Lung (tissue), 12 donors: ENCODE data around the gene ENTHD1. TPM values are rescaled to one million over a fixed set of nuclear protein-coding genes. Genes with fewer than 3 reads are reported as not detected.

ENCODE experiments used
- ATAC-seq: fragments of 200-7000 bp; cut with Tn5 transposase; one replicate; pipeline ENCODE4 v1.9.1; 2020; ENCODE audit warnings: moderate number of reproducible peaks; ENCODE audit not compliant: insufficient read depth, low FRiP score
- DNase-seq, 3 donors: peaks; one replicate each; pipeline ENCODE4 v3.0.0-alpha.2; 2013 to 2017
- H3K27ac ChIP-seq, 2 donors: one replicate each; pipeline ENCODE4 v1.5.1; 2013; ENCODE audit warnings: mild to moderate bottlenecking in 2 of 2, moderate library complexity in 2 of 2, control low read depth in 1 of 2, inconsistent platforms in 1 of 2, low read depth in 1 of 2, low read length in 1 of 2
- H3K27me3 ChIP-seq, 3 donors: one replicate each; pipeline ENCODE4 v1.5.1; 2013; ENCODE audit warnings: low read length in 2 of 3; ENCODE audit not compliant: control insufficient read depth in 3 of 3, insufficient read depth in 3 of 3
- H3K36me3 ChIP-seq, 4 donors: one replicate each; pipeline ENCODE4 v1.5.1; 2013; ENCODE audit warnings: low read length in 4 of 4, mild to moderate bottlenecking in 1 of 4, moderate library complexity in 1 of 4; ENCODE audit not compliant: control insufficient read depth in 4 of 4, insufficient read depth in 4 of 4
- H3K4me1 ChIP-seq, 5 donors: one replicate each; pipeline ENCODE4 v1.5.1; 2013; ENCODE audit warnings: low read length in 5 of 5, mild to moderate bottlenecking in 2 of 5, moderate library complexity in 1 of 5; ENCODE audit not compliant: control insufficient read depth in 5 of 5, insufficient read depth in 5 of 5
- H3K4me3 ChIP-seq: one replicate; pipeline ENCODE4 v1.5.1; 2013; ENCODE audit warnings: mild to moderate bottlenecking, control low read depth, moderate library complexity
- H3K9ac ChIP-seq, 2 donors: one replicate each; pipeline ENCODE4 v1.5.1; 2013; ENCODE audit warnings: low read length in 2 of 2, control low read depth in 1 of 2; ENCODE audit not compliant: insufficient read depth in 1 of 2
- H3K9me3 ChIP-seq, 4 donors: one replicate each; pipeline ENCODE4 v1.5.1; 2013; ENCODE audit warnings: low read length in 3 of 4, mild to moderate bottlenecking in 1 of 4, moderate library complexity in 1 of 4; ENCODE audit not compliant: control insufficient read depth in 4 of 4, insufficient read depth in 3 of 4
- WGBS, 2 donors: extraction: QIAGEN DNeasy Blood & Tissue Kit; methylation state at CpG; one replicate each; pipeline ENCODE4 v1.1.7; 2013; 5-methylcytosine and 5-hydroxymethylcytosine counted together
- polyA plus RNA-seq, 2 donors: library from polyadenylated mRNA; stranded (reverse); fragments of 200-250 nt; gene quantifications; one replicate each; pipeline ENCODE4 v1.2.1, GENCODE V29; 2013
- total RNA-seq, 2 donors: library from RNA; depleted of rRNA in 1 of 2; stranded (reverse); fragments of >200 nt in 1 of 2; gene quantifications; one replicate each; pipeline ENCODE4 v1.2.1, GENCODE V29; 2014 to 2021
- TF ChIP-seq, protein P1 (sequence below): IDR thresholded peaks from 2 replicates; pipeline ENCODE4 v1.5.1; 2012; ENCODE audit warnings: mild to moderate bottlenecking; ENCODE audit errors: control extremely low read depth, extremely low read depth
- donor health status: control.
- donor health status: control.
- donor health status: Bipolar disorder and iron deficiency.
- donor health status: healthy.
- donor health status: DM: yes; HTN: yes; CAD: no.

ENTHD1 gene
- total and polyA plus RNA-seq, 4 donors: 0.04 to 0.15 TPM; not detected in 2

DNA sequence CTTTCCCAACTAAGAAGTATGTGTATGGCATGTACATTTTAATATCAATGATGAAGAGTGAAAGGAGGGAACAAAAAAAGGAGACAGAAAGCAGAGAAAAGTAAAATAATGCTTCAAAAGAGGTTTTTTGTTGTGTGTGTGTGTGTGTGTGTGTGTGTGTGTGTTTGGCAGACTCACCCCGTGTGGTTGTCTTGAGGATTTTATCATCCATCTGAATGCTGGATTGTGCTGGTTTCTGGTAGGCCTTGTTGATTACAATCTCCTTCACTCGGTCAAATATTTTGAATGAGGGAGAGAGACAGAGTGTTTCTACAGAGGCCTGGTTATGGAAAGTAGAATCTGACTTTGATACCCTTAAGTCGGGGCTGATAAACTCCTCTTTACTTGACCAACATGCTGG lies 128.5 kb downstream of the ENTHD1 start:
- Histone ChIP-seq H3K4me3 (no peak overlapping the region), H3K36me3 (no peaks in the 10 kb centered on the region), H3K4me1 (no peaks in the 10 kb centered on the region), H3K9ac (no peak overlapping the region), H3K27me3 (peaks cover 0 to 5% (median 0%) of the 10 kb centered on the region in 3 donors), H3K9me3 (no peaks in the 10 kb centered on the region), H3K27ac (no peak overlapping the region)
- DNase-seq (no peak), ATAC-seq (no peak)
- 78 to 83% methylated on average over 3 of the region's 3 CpGs for WGBS, 2 donors
- TF ChIP-seq, protein P1, sequence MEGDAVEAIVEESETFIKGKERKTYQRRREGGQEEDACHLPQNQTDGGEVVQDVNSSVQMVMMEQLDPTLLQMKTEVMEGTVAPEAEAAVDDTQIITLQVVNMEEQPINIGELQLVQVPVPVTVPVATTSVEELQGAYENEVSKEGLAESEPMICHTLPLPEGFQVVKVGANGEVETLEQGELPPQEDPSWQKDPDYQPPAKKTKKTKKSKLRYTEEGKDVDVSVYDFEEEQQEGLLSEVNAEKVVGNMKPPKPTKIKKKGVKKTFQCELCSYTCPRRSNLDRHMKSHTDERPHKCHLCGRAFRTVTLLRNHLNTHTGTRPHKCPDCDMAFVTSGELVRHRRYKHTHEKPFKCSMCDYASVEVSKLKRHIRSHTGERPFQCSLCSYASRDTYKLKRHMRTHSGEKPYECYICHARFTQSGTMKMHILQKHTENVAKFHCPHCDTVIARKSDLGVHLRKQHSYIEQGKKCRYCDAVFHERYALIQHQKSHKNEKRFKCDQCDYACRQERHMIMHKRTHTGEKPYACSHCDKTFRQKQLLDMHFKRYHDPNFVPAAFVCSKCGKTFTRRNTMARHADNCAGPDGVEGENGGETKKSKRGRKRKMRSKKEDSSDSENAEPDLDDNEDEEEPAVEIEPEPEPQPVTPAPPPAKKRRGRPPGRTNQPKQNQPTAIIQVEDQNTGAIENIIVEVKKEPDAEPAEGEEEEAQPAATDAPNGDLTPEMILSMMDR: no peak

DNA sequence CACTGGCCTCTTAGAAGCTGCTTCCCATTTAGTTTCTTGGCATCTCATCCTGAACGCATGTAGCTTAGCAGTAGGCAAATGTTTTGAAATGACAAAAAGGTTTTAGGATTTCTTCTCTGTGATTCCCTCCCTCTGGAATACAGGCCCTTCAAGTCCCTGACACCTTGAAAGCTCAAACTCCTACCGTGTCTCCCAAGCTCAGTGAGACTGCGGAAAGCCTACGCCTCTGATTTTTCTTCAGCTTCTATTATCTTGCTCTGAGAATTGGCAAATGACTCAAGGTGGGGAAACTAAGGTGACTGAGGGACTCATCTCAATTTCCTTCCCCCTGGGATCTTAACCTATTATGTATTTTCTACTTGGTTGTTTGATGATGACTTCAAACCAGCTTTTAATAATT lies 130.3 kb downstream of the ENTHD1 start:
- TF ChIP-seq, protein P1: no peak

DNA sequence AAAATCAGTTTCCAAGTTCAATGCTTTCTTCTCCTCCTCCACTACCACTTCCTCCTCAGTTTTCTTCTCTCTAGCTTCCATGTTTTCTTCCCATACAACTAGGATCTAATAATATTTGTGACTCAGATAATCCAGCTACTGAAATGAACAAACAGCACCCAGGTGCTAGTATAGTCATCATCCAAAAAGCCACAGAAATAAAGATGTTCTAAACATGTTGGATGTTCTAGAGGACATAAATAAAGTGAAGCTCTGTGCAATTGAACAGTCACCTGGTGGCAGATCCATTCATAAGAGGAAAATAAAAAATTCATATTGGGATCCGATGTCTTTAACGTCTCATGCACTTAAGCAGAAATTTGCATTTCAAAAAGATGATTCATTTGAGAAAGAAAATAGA lies 142.8 kb downstream of the ENTHD1 start:
- Histone ChIP-seq H3K9me3 (peaks cover 0 to 3% (median 0%) of the 10 kb centered on the region in 4 donors), H3K27me3 (peaks cover 0 to 25% (median 6%) of the 10 kb centered on the region in 3 donors), H3K4me3 (no peak overlapping the region), H3K36me3 (no peaks in the 10 kb centered on the region), H3K27ac (no peak overlapping the region), H3K4me1 (peaks cover 0 to 8% (median 0%) of the 10 kb centered on the region in 5 donors), H3K9ac (no peak overlapping the region)
- DNase-seq (no peak), ATAC-seq (no peak)
- TF ChIP-seq, protein P1: no peak
- 83 to 84% methylated on average over 2 of the region's 2 CpGs for WGBS, 2 donors

More for the DNA sequence above, 130.3 kb downstream of the ENTHD1 start:
- no peak for DNase-seq
- no peaks in the 10 kb centered on the region for H3K4me1 ChIP-seq
- peaks cover 0 to 5% (median 0%) of the 10 kb centered on the region in 3 donors for H3K27me3 ChIP-seq
- no peak overlapping the region for H3K9ac ChIP-seq
- no peak for ATAC-seq
- 84% methylated on average over 4 of the region's 4 CpGs for WGBS, 2 donors
- H3K9me3 ChIP-seq: no peaks in the 10 kb centered on the region
- H3K27ac ChIP-seq: no peak overlapping the region
- H3K4me3 ChIP-seq: no peak overlapping the region
- H3K36me3 ChIP-seq: no peaks in the 10 kb centered on the region

DNA sequence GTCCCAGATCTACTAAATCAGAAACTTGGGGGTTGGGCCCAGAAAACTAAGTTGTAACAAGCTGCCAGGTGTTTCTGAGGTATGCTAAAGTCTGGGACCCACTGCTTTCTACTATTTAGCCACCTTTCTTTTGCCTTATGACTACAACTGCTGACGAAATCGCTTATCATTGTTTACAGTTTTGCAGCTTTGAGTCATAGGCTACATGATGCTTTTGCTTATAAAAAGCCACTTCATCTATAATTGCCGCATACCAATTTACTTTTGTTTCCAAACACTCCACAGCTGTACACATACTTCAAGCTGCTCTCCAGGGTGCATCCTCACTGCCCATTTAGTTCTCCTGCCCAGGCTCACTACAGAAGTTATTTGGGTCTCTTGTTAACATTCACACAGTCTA lies 144.7 kb downstream of the ENTHD1 start:
- TF ChIP-seq, protein P1: no peak
- Histone ChIP-seq H3K27ac (no peak overlapping the region), H3K4me3 (no peak overlapping the region), H3K36me3 (no peaks in the 10 kb centered on the region), H3K9me3 (peaks cover 0 to 3% (median 0%) of the 10 kb centered on the region in 4 donors), H3K27me3 (peaks cover 0 to 30% (median 6%) of the 10 kb centered on the region in 3 donors), H3K9ac (no peak overlapping the region), H3K4me1 (peaks cover 0 to 8% (median 0%) of the 10 kb centered on the region in 5 donors)
- no peak for ATAC-seq
- 62 to 66% methylated on average over 3 of the region's 3 CpGs for WGBS, 2 donors
- DNase-seq: peak; percentile 34 to 84 (median 82)
